ENCODE results near the gene LDLRAD3. TPM values are rescaled to one million over a fixed set of nuclear protein-coding genes. Genes with fewer than 3 reads are reported as not detected.

The LDLRAD3 gene
- total RNA-seq, 1 donor from 2014 or later = 19.6 TPM

- H3K36me3 Mint-ChIP-seq (ENCODE audit: insufficient read depth) = peaks cover 4% of the 10 kb centered on the region
- no peak for TF ChIP-seq CTCF (IDR thresholded peaks at IDR 0.05; ENCODE audit: unreplicated experiment)
- no peak overlapping the region for H3K4me3 Mint-ChIP-seq (ENCODE audit: low read depth)
- peaks cover 10% of the 10 kb centered on the region for H3K4me1 Mint-ChIP-seq (ENCODE audit: low read depth)
- H3K27me3 Mint-ChIP-seq = no peaks in the 10 kb centered on the region
- no peak overlapping the region for H3K27ac Mint-ChIP-seq
- peaks cover 2% of the 10 kb centered on the region for H3K9me3 Mint-ChIP-seq (ENCODE audit: low read depth)
- DNase-seq (ENCODE audit: low spot score, unreplicated experiment) = no peak
Measured at GRCh38 chr11:36026315-36026968, 82.6 kb downstream of the LDLRAD3 start.

- H3K27ac Mint-ChIP-seq = no peak overlapping the region
- peaks cover 2% of the 10 kb centered on the region for H3K9me3 Mint-ChIP-seq (ENCODE audit: low read depth)
- no peak for TF ChIP-seq CTCF (IDR thresholded peaks at IDR 0.05; ENCODE audit: unreplicated experiment)
- no peak overlapping the region for H3K4me3 Mint-ChIP-seq (ENCODE audit: low read depth)
- H3K27me3 Mint-ChIP-seq = no peaks in the 10 kb centered on the region
- peaks cover 7% of the 10 kb centered on the region for H3K4me1 Mint-ChIP-seq (ENCODE audit: low read depth)
- peaks cover 6% of the 10 kb centered on the region for H3K36me3 Mint-ChIP-seq (ENCODE audit: insufficient read depth)
- no peak for DNase-seq (ENCODE audit: low spot score, unreplicated experiment)
Measured at GRCh38 chr11:36027731-36028130, 83.9 kb downstream of the LDLRAD3 start.

- Mint-ChIP-seq H3K4me1 (ENCODE audit: low read depth) (peaks cover 4% of the 10 kb centered on the region), H3K36me3 (ENCODE audit: insufficient read depth) (peaks cover 9% of the 10 kb centered on the region), H3K9me3 (ENCODE audit: low read depth) (peaks cover 10% of the 10 kb centered on the region), H3K27me3 (no peaks in the 10 kb centered on the region), H3K4me3 (ENCODE audit: low read depth) (no peak overlapping the region), H3K27ac (no peak overlapping the region)
- TF ChIP-seq CTCF (IDR thresholded peaks at IDR 0.05; ENCODE audit: unreplicated experiment) = no peak
- DNase-seq (ENCODE audit: low spot score, unreplicated experiment) = no peak
Measured at GRCh38 chr11:36029616-36030015, 85.8 kb downstream of the LDLRAD3 start.

GRCh38 chr11:36030731-36031281 lies 86.9 kb downstream of the LDLRAD3 start:
- TF ChIP-seq CTCF (IDR thresholded peaks at IDR 0.05; ENCODE audit: unreplicated experiment) = no peak
- no peak overlapping the region for H3K4me3 Mint-ChIP-seq (ENCODE audit: low read depth)
- peaks cover 10% of the 10 kb centered on the region for H3K9me3 Mint-ChIP-seq (ENCODE audit: low read depth)

GRCh38 chr11:36033082-36033751 lies 89.4 kb downstream of the LDLRAD3 start:
- Mint-ChIP-seq H3K36me3 (ENCODE audit: insufficient read depth) (peaks cover 5% of the 10 kb centered on the region), H3K9me3 (ENCODE audit: low read depth) (peaks cover 8% of the 10 kb centered on the region), H3K27me3 (no peaks in the 10 kb centered on the region), H3K4me1 (ENCODE audit: low read depth) (peaks cover 8% of the 10 kb centered on the region), H3K4me3 (ENCODE audit: low read depth) (no peak overlapping the region), H3K27ac (no peak overlapping the region)
- no peak for TF ChIP-seq CTCF (IDR thresholded peaks at IDR 0.05; ENCODE audit: unreplicated experiment)
- DNase-seq (ENCODE audit: low spot score, unreplicated experiment) = no peak

More at GRCh38 chr11:36030731-36031281, 86.9 kb downstream of the LDLRAD3 start:
- DNase-seq (ENCODE audit: low spot score, unreplicated experiment) = no peak
- no peaks in the 10 kb centered on the region for H3K27me3 Mint-ChIP-seq
- H3K27ac Mint-ChIP-seq = no peak overlapping the region
- peaks cover 9% of the 10 kb centered on the region for H3K36me3 Mint-ChIP-seq (ENCODE audit: insufficient read depth)
- peaks cover 8% of the 10 kb centered on the region for H3K4me1 Mint-ChIP-seq (ENCODE audit: low read depth)

Measured in progenitor cell of endocrine pancreas (in vitro differentiated cells).